Fibroblast of mammary gland (primary cell): ENCODE measurements around the gene PARD3B.

Experiments
- DNase-seq: peaks from one replicate; pipeline ENCODE4 v3.0.0-alpha.2; 2010; ENCODE audit warnings: low read depth
- H3K4me3 ChIP-seq: 2 replicates; pipeline ENCODE4 v1.5.1; 2011; ENCODE audit warnings: low read depth, mild to moderate bottlenecking, low read length, moderate library complexity; ENCODE audit not compliant: control insufficient read depth
- CTCF ChIP-seq: conservative IDR thresholded peaks from 2 replicates; pipeline ENCODE4 v1.5.1; 2011; ENCODE audit warnings: low read depth, low read length, inconsistent platforms; ENCODE audit not compliant: control insufficient read depth, insufficient read depth

PARD3B gene

GRCh38 chr2:204713211-204713610 is 167.9 kb downstream of the PARD3B start:
- TF ChIP-seq CTCF = no peak
- no peak overlapping the region for H3K4me3 ChIP-seq
- DNase-seq = no peak

DNA sequence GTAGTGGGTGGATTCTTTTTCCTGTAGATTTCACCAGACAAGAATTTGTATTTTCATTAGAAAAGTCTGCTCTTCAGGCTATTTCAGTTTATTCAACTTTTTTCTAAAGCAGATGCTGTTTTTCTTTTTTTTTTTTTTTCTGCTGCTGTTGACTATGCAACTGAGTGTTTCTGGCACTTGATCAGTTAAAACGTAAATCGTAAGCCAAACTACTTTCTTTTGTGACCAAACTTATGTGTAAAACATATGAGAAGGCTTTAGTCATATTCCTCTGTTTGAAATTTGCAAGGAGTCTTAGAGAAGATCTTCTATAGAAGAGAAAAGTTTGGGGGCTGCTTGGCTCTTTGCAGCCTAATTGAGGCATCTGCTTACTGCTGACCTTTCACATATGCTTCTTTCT is 170.1 kb downstream of the PARD3B start:
- H3K4me3 ChIP-seq = no peak overlapping the region
- no peak for TF ChIP-seq CTCF
- DNase-seq = peak; percentile 2

DNA sequence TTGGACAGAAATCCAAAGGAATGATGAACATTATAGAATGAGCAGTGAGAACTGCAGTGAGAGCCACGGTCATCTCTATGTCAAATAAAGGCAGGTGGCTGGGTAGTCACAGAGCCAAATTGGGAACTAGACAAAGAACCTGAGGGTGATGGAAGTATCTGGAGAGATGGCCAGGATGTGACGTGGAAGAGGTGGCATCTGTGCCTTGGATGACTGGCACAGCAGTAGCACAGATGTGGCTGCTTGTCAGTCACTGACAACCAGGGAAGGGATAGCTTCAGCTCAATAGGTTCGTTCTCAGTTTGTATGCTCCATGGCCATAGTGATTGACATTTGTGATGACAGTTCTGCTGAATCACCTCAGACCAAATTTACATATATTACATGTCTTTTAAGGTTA is 172.3 kb downstream of the PARD3B start:
- no peak for DNase-seq
- TF ChIP-seq CTCF = no peak

DNA sequence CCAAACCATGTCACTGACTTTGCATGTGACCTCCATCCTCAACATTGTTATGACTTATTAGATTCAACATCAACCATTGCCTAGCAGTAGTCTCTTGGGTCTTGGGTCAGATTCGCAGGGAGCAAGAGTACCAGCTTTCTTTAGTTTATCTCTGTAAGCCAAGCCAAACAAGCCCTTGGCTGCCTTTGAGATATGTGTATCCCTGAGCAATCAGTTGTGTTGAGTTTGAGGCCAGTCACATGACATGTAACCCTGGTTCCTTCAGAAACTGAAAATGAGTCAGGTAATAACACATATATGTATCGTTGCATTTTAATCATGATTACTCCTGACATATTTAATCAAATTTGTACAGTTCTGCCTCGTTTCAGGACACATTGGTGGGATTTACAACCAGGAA is 173.3 kb downstream of the PARD3B start:
- TF ChIP-seq CTCF = no peak
- H3K4me3 ChIP-seq = no peak overlapping the region
- DNase-seq = no peak

More for the DNA sequence above, 172.3 kb downstream of the PARD3B start:
- H3K4me3 ChIP-seq = no peak overlapping the region

DNA sequence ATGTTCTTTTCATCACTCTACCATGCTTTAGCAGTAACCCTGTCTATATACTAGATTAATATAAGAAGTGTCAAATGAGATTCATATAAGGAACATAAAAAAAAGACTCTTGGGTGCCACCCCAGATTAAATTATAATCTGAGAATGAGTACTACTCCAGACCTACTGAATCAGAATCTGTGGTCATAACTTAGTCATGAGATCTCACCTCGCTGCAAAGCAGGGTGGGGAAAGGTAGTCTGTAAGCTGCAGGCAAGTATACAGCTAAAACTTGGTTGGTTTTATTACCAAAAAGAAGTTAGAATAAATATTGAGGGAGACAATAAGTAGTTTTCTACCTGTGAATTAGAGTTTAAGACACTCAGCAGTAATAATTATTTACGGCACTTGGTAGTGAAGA is 175.6 kb downstream of the PARD3B start:
- no peak for DNase-seq
- H3K4me3 ChIP-seq = no peak overlapping the region
- TF ChIP-seq CTCF = no peak

- no peak overlapping the region for H3K4me3 ChIP-seq
- DNase-seq = peak; percentile 13
- no peak for TF ChIP-seq CTCF
Measured at GRCh38 chr2:204722207-204722606, 176.9 kb downstream of the PARD3B start.

DNA sequence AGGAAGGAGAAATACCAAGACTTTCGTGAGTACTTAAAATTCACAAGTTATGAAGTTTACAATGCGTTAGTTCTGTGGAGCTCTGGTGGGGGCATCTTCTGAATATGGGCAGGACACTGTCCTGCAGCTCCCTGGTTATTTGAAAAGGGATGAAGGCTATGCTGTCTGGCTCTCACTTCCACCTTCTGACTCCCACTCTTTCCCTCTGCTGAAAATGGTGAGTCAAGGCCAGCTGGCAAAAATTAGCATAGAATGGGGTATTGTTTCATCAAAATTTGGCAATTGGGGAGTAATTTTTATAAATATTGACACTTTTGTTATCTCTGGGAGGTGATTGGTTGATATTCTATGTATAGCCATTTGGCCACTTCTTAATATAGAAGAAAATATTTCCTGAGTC is 177.4 kb downstream of the PARD3B start:
- TF ChIP-seq CTCF = no peak
- H3K4me3 ChIP-seq = no peak overlapping the region
- no peak for DNase-seq
